ENCODE results near the gene ST3GAL5. TPM values are rescaled to one million over a fixed set of nuclear protein-coding genes. Genes with fewer than 3 reads are reported as not detected.

Gene ST3GAL5
- total RNA-seq, 1 donor from 2014 or later: 12.9 TPM

- DNase-seq (ENCODE audit: extremely low spot score, unreplicated experiment): no peak
Observed at GRCh38 chr2:85797921-85798320, 90.9 kb downstream of the ST3GAL5 start.

GRCh38 chr2:85797263-85797660 is 91.5 kb downstream of the ST3GAL5 start:
- H3K4me3 Mint-ChIP-seq: no peak overlapping the region
- DNase-seq (ENCODE audit: extremely low spot score, unreplicated experiment): no peak
- no peaks in the 10 kb centered on the region for H3K9me3 Mint-ChIP-seq
- H3K27me3 Mint-ChIP-seq: peaks cover 13% of the 10 kb centered on the region
- no peaks in the 10 kb centered on the region for H3K36me3 Mint-ChIP-seq
- peaks cover 45% of the 10 kb centered on the region for H3K4me1 Mint-ChIP-seq (ENCODE audit: unreplicated experiment)
- no peak overlapping the region for H3K27ac Mint-ChIP-seq
- TF ChIP-seq CTCF (conservative IDR thresholded peaks at IDR 0.05): no peak

More at GRCh38 chr2:85797921-85798320, 90.9 kb downstream of the ST3GAL5 start:
- H3K9me3 Mint-ChIP-seq: no peaks in the 10 kb centered on the region
- H3K27me3 Mint-ChIP-seq: peaks cover 9% of the 10 kb centered on the region
- H3K4me3 Mint-ChIP-seq: no peak overlapping the region
- H3K4me1 Mint-ChIP-seq (ENCODE audit: unreplicated experiment): peaks cover 38% of the 10 kb centered on the region
- no peaks in the 10 kb centered on the region for H3K36me3 Mint-ChIP-seq
- peak; percentile 71 for TF ChIP-seq CTCF (conservative IDR thresholded peaks at IDR 0.05)
- H3K27ac Mint-ChIP-seq: no peak overlapping the region

- no peaks in the 10 kb centered on the region for H3K9me3 Mint-ChIP-seq
- no peak for DNase-seq (ENCODE audit: extremely low spot score, unreplicated experiment)
- peaks cover 13% of the 10 kb centered on the region for H3K27me3 Mint-ChIP-seq
- H3K36me3 Mint-ChIP-seq: no peaks in the 10 kb centered on the region
- H3K4me3 Mint-ChIP-seq: no peak overlapping the region
- TF ChIP-seq CTCF (conservative IDR thresholded peaks at IDR 0.05): no peak
- peaks cover 51% of the 10 kb centered on the region for H3K4me1 Mint-ChIP-seq (ENCODE audit: unreplicated experiment)
- H3K27ac Mint-ChIP-seq: no peak overlapping the region
Observed at GRCh38 chr2:85796341-85797262, 92.2 kb downstream of the ST3GAL5 start.

- peaks cover 57% of the 10 kb centered on the region for H3K4me1 Mint-ChIP-seq (ENCODE audit: unreplicated experiment)
- TF ChIP-seq CTCF (conservative IDR thresholded peaks at IDR 0.05): no peak
- no peak overlapping the region for H3K4me3 Mint-ChIP-seq
- no peak for DNase-seq (ENCODE audit: extremely low spot score, unreplicated experiment)
- H3K27ac Mint-ChIP-seq: no peak overlapping the region
- H3K9me3 Mint-ChIP-seq: no peaks in the 10 kb centered on the region
- H3K27me3 Mint-ChIP-seq: peaks cover 15% of the 10 kb centered on the region
- H3K36me3 Mint-ChIP-seq: no peaks in the 10 kb centered on the region
Observed at GRCh38 chr2:85796046-85796340, 92.8 kb downstream of the ST3GAL5 start.

GRCh38 chr2:85795331-85796045 is 93.3 kb downstream of the ST3GAL5 start:
- peak overlapping the region; percentile 11 for H3K4me3 Mint-ChIP-seq
- H3K27ac Mint-ChIP-seq: no peak overlapping the region

More at GRCh38 chr2:85795331-85796045, 93.3 kb downstream of the ST3GAL5 start:
- peaks cover 59% of the 10 kb centered on the region for H3K4me1 Mint-ChIP-seq (ENCODE audit: unreplicated experiment)
- H3K9me3 Mint-ChIP-seq: no peaks in the 10 kb centered on the region
- H3K36me3 Mint-ChIP-seq: no peaks in the 10 kb centered on the region
- DNase-seq (ENCODE audit: extremely low spot score, unreplicated experiment): no peak
- H3K27me3 Mint-ChIP-seq: peaks cover 18% of the 10 kb centered on the region
- no peak for TF ChIP-seq CTCF (conservative IDR thresholded peaks at IDR 0.05)

All from type B pancreatic cell (in vitro differentiated cells).